ENCODE results near the gene GHRL. TPM values are rescaled to one million over a fixed set of nuclear protein-coding genes. Genes with fewer than 3 reads are reported as not detected.

GHRL gene
- total RNA-seq, 3 donors from 2014 or later: 0.51 to 0.63 (median 0.55) TPM

DNA sequence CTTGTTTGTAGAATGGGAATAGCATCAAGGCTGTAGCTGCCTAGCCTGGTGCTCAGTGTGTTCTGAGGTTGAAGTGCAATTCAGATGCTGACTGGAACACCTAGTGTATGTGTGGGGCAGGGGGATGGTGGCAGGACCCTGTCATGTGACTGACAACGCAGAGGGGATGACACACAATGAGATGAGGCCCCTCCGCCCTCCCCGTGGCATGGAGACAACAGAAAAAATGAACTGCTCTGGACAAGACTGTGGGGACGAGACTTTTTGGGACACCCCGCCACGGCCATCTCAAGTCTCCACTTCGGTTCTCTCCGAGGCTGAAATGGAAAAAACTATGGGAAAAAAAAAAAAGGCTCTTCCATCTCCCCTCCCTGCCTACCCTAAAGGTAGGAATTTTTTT is 38.6 kb upstream of the GHRL start:
- no peak for ATAC-seq
- no peak for DNase-seq
- Histone ChIP-seq H3K4me3 (no peak overlapping the region), H3K36me3 (ENCODE audit: low read depth) (no peaks in the 10 kb centered on the region), H3K9me3 (no peaks in the 10 kb centered on the region), H3K4me1 (ENCODE audit: low read depth) (no peaks in the 10 kb centered on the region)
- TF ChIP-seq, protein P1, sequence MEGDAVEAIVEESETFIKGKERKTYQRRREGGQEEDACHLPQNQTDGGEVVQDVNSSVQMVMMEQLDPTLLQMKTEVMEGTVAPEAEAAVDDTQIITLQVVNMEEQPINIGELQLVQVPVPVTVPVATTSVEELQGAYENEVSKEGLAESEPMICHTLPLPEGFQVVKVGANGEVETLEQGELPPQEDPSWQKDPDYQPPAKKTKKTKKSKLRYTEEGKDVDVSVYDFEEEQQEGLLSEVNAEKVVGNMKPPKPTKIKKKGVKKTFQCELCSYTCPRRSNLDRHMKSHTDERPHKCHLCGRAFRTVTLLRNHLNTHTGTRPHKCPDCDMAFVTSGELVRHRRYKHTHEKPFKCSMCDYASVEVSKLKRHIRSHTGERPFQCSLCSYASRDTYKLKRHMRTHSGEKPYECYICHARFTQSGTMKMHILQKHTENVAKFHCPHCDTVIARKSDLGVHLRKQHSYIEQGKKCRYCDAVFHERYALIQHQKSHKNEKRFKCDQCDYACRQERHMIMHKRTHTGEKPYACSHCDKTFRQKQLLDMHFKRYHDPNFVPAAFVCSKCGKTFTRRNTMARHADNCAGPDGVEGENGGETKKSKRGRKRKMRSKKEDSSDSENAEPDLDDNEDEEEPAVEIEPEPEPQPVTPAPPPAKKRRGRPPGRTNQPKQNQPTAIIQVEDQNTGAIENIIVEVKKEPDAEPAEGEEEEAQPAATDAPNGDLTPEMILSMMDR (IDR thresholded peaks at IDR 0.05): no peak
- intact Hi-C loops (cut with DNase I, micrococcal nuclease): no loop called here

DNA sequence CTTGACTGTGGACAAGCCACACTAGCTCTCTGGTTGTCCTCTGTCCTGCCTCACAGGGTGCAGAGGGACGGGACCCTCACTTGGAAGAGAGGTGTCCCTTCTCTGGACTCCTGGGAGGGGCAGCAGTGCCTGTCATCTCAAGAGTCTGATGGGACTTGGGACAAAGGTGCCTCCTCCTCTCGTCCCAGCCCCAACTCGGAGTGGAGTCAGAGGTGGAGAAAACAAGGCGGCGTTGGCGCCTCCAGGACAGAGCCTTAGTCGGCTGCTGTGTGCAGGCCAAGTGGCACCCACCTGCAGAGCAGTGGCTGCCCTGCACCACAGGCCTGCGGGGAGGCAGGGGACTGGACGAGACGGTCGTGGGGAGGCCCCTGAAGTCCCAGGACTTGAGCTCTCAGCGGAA is 37.6 kb upstream of the GHRL start:
- H3K4me3 ChIP-seq: no peak overlapping the region
- DNase-seq (no peak), ATAC-seq (no peak)
- TF ChIP-seq, protein P1 (IDR thresholded peaks at IDR 0.05): no peak
- no peaks in the 10 kb centered on the region for H3K36me3 ChIP-seq (ENCODE audit: low read depth)
- H3K9me3 ChIP-seq: no peaks in the 10 kb centered on the region
- intact Hi-C loops (cut with DNase I, micrococcal nuclease): no loop called here
- no peaks in the 10 kb centered on the region for H3K4me1 ChIP-seq (ENCODE audit: low read depth)

DNA sequence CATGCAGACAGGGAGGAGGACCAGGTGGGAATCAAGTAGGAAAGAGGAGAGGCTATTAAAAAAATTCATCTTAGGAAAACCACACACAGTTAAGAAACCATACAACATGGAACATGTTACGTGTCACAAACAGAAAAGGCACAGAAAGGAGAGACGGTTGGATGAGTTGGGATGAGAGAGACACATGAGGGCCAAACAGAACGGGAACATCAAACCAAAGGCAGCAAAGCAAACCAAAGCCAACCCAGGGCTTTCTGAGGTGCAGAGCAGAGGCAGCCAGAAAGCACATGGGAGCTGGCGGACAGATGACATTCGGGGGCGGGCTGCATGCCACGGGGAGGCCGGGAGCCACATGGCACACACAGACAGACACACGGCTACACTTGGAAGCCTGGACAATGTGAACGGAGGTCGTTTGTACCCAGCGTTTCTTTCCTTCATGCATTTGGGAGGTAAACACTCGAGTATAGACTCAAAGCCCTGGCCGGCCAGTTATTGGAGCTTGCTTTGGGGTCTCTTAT is 36.8 kb upstream of the GHRL start:
- Histone ChIP-seq H3K4me3 (no peak overlapping the region), H3K9me3 (no peaks in the 10 kb centered on the region), H3K36me3 (ENCODE audit: low read depth) (no peaks in the 10 kb centered on the region), H3K4me1 (ENCODE audit: low read depth) (no peaks in the 10 kb centered on the region)
- TF ChIP-seq, protein P1 (IDR thresholded peaks at IDR 0.05): no peak
- DNase-seq: no peak
- intact Hi-C loops (cut with DNase I, micrococcal nuclease): no loop called here
- no peak for ATAC-seq

DNA sequence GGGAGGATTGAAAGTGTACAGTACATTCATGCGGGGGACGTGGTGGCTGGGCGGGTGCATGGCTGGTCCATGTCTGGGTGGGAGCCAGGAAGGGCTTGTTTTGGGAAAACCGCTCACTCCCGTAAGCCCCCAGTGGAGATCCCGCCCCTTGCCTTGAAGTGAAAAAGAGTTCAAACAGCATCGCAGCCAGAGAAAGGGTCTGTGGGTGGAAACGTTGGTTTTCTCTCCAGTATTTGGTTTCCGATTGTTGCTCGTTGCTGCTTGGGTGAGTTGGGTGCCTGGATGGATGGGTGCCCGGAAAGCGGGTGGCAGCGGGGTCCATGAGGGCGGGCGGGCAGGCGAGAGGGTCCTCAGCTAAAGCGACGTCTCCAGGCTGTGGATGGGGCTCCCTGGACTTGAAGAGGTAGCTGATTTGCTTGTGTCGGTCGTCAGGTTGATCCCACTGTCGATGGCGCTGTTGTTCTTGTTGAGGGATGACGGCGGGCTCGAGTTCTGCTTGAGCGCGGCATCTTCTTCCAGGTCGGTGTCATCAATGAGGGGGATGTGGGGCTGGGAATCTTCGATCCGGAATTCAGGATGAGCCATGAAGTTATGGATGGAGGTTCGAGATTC is 35.8 kb upstream of the GHRL start:
- DNase-seq: no peak
- TF ChIP-seq, protein P1 (IDR thresholded peaks at IDR 0.05): no peak
- no peak overlapping the region for H3K4me3 ChIP-seq
- H3K9me3 ChIP-seq: no peaks in the 10 kb centered on the region
- H3K36me3 ChIP-seq (ENCODE audit: low read depth): no peaks in the 10 kb centered on the region
- no peaks in the 10 kb centered on the region for H3K4me1 ChIP-seq (ENCODE audit: low read depth)
- ATAC-seq: no peak
- intact Hi-C loops (cut with DNase I, micrococcal nuclease): no loop called here

DNA sequence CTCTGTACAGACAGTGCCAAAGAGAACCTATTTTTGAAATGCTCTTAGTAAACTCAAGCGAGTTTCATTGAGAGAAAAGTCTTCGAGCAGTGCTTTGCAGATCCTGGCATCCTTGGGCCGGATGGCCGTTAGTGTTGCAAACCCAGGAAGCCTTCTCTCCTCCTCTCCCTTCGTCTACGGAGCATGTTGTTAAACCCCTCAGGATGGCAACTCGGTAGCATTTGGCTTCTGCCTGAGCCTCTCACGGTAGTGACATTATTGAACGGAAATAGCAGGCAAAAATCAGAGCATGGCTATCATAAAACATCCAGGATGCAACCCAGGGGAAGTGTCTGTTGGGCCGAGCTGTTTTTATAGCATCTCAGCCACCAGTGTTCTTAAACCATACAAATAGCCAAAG is 34.8 kb upstream of the GHRL start:
- intact Hi-C loops (cut with DNase I, micrococcal nuclease): no loop called here
- Histone ChIP-seq H3K9me3 (no peaks in the 10 kb centered on the region), H3K4me1 (ENCODE audit: low read depth) (no peaks in the 10 kb centered on the region), H3K36me3 (ENCODE audit: low read depth) (no peaks in the 10 kb centered on the region), H3K4me3 (no peak overlapping the region)
- no peak for DNase-seq
- TF ChIP-seq, protein P1 (IDR thresholded peaks at IDR 0.05): no peak
- ATAC-seq: no peak

DNA sequence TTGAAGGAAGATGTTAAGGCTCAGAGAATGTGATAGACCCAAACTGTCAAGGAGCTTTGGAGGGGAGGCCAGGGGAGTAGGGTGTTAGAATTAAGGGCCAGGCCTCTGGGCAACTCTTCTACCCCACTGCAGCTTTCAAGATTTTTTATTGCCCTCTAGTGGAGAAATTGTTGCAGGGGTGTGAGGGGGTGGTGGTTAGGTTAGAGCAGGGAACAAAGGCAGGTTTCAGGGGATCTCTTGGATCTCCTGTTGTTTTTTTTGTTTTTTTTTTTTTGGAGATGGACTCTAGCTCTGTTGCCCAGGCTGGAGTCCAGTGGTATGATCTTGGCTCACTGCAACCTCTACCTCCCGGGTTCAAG is 29.6 kb upstream of the GHRL start:
- intact Hi-C loops (cut with DNase I, micrococcal nuclease): no loop called here
- no peaks in the 10 kb centered on the region for H3K9me3 ChIP-seq
- no peak for ATAC-seq
- H3K4me1 ChIP-seq (ENCODE audit: low read depth): peaks cover 13% of the 10 kb centered on the region
- no peaks in the 10 kb centered on the region for H3K36me3 ChIP-seq (ENCODE audit: low read depth)
- no peak for DNase-seq
- TF ChIP-seq, protein P1 (IDR thresholded peaks at IDR 0.05): no peak
- no peak overlapping the region for H3K4me3 ChIP-seq
